H9 (cell line): ENCODE results near the gene KDM3A. TPM values are rescaled to one million over a fixed set of nuclear protein-coding genes. Genes with fewer than 3 reads are reported as not detected.

Experiments used
- DNase-seq: peaks from one replicate; pipeline ENCODE4 v3.0.0-alpha.2; 2017
- H2AFZ ChIP-seq: one replicate; pipeline ENCODE4 v1.6.1; 2013; ENCODE audit warnings: mild to moderate bottlenecking, low read length, control low read depth, moderate library complexity
- H2AK5ac ChIP-seq: 2 replicates; pipeline ENCODE4 v1.6.1; 2013; ENCODE audit warnings: low read length, control low read depth, mixed read lengths; ENCODE audit not compliant: insufficient read length
- H2BK120ac ChIP-seq: one replicate; pipeline ENCODE4 v1.6.1; 2013; ENCODE audit warnings: low read depth, mild to moderate bottlenecking, low read length, control low read depth, inconsistent platforms; ENCODE audit not compliant: poor library complexity, severe bottlenecking
- H2BK12ac ChIP-seq: 2 replicates; pipeline ENCODE4 v1.6.1; 2013; ENCODE audit warnings: low read length, control low read depth, mixed read lengths, low read depth; ENCODE audit not compliant: insufficient read length
- H2BK15ac ChIP-seq: 2 replicates; pipeline ENCODE4 v1.6.1; 2013; ENCODE audit warnings: low read depth, low read length, control low read depth
- H2BK20ac ChIP-seq: one replicate; pipeline ENCODE4 v1.6.1; 2013; ENCODE audit warnings: low read depth, mild to moderate bottlenecking, low read length, control low read depth, inconsistent platforms; ENCODE audit not compliant: poor library complexity, severe bottlenecking
- H2BK5ac ChIP-seq: 2 replicates; pipeline ENCODE4 v1.6.1; 2013; ENCODE audit warnings: low read length, control low read depth, mixed read lengths; ENCODE audit not compliant: insufficient read length
- H3K14ac ChIP-seq: 2 replicates; pipeline ENCODE4 v1.6.1; 2013; ENCODE audit warnings: low read length, control low read depth; ENCODE audit not compliant: insufficient read depth
- H3K18ac ChIP-seq: 2 replicates; pipeline ENCODE4 v1.6.1; 2013; ENCODE audit warnings: low read depth, mild to moderate bottlenecking, mixed read lengths, low read length, control low read depth; ENCODE audit not compliant: insufficient read length
- H3K23ac ChIP-seq: 2 replicates; pipeline ENCODE4 v1.6.1; 2013; ENCODE audit warnings: low read length, control low read depth, mixed read lengths, low read depth; ENCODE audit not compliant: insufficient read length
- H3K23me2 ChIP-seq: 2 replicates; pipeline ENCODE4 v1.6.1; 2013; ENCODE audit warnings: low read depth, mild to moderate bottlenecking, mixed read lengths, low read length, control low read depth; ENCODE audit not compliant: insufficient read length, poor library complexity, severe bottlenecking
- H3K27ac ChIP-seq: 2 replicates; pipeline ENCODE4 v1.5.1; 2013; ENCODE audit warnings: low read length, control low read depth, mixed read lengths, low read depth; ENCODE audit not compliant: insufficient read length
- H3K27me3 ChIP-seq: 2 replicates; pipeline ENCODE4 v1.6.1; 2013; ENCODE audit warnings: low read length, control low read depth, inconsistent platforms; ENCODE audit not compliant: insufficient read depth
- H3K4ac ChIP-seq: 2 replicates; pipeline ENCODE4 v1.6.1; 2013; ENCODE audit warnings: low read depth, mild to moderate bottlenecking, control low read depth, inconsistent platforms, low read length, moderate library complexity
- H3K4me1 ChIP-seq: 2 replicates; pipeline ENCODE4 v1.6.1; 2013; ENCODE audit warnings: low read length, control low read depth, inconsistent platforms; ENCODE audit not compliant: insufficient read depth
- H3K4me2 ChIP-seq: 2 replicates; pipeline ENCODE4 v1.6.1; 2013; ENCODE audit warnings: low read length, control low read depth, mixed read lengths; ENCODE audit not compliant: insufficient read length, insufficient read depth
- H3K56ac ChIP-seq: 2 replicates; pipeline ENCODE4 v1.6.1; 2013; ENCODE audit warnings: low read depth, mild to moderate bottlenecking, mixed read lengths, low read length, control low read depth; ENCODE audit not compliant: insufficient read length
- H3K79me1 ChIP-seq: 2 replicates; pipeline ENCODE4 v1.6.1; 2013; ENCODE audit warnings: low read depth, mild to moderate bottlenecking, moderate library complexity, low read length, control low read depth, inconsistent platforms; ENCODE audit not compliant: insufficient read depth, poor library complexity, severe bottlenecking
- H3K79me2 ChIP-seq: 2 replicates; pipeline ENCODE4 v1.6.1; 2013; ENCODE audit warnings: low read length, control low read depth, inconsistent platforms; ENCODE audit not compliant: insufficient read depth
- H3K9ac ChIP-seq: 2 replicates; pipeline ENCODE4 v1.6.1; 2013; ENCODE audit warnings: low read length, control low read depth, mixed read lengths; ENCODE audit not compliant: insufficient read length; ENCODE audit errors: extremely low read depth
- H3K9me3 ChIP-seq: one replicate; pipeline ENCODE4 v1.6.1; 2013; ENCODE audit warnings: low read depth, low read length, inconsistent platforms; ENCODE audit not compliant: control insufficient read depth
- H3T11ph ChIP-seq: one replicate; pipeline ENCODE4 v1.6.1; 2013; ENCODE audit warnings: mild to moderate bottlenecking, low read length, control low read depth, inconsistent platforms
- H4K20me1 ChIP-seq: one replicate; pipeline ENCODE4 v1.6.1; 2013; ENCODE audit not compliant: control insufficient read depth, insufficient read length, insufficient read depth
- H4K5ac ChIP-seq: 2 replicates; pipeline ENCODE4 v1.6.1; 2013; ENCODE audit warnings: low read depth, mild to moderate bottlenecking, mixed read lengths, low read length, control low read depth; ENCODE audit not compliant: insufficient read length
- H4K8ac ChIP-seq: replicated peaks from 2 replicates; pipeline ENCODE4 v1.6.1; 2013; ENCODE audit warnings: low read length, control low read depth, mixed read lengths, low read depth; ENCODE audit not compliant: insufficient read length
- H4K91ac ChIP-seq: 2 replicates; pipeline ENCODE4 v1.6.1; 2013; ENCODE audit warnings: low read depth, mild to moderate bottlenecking, moderate library complexity, mixed read lengths, low read length, control low read depth; ENCODE audit not compliant: insufficient read length
- H3K27ac Mint-ChIP-seq, 3 experiments: 2 replicates in 2 of 3; 3 replicates in 1 of 3; pipeline ENCODE4 v1.8.0; 2020 to 2021; ENCODE audit warnings: mixed read lengths in 3 of 3, mild to moderate bottlenecking in 1 of 3, moderate library complexity in 1 of 3
- H3K27me3 Mint-ChIP-seq: 2 replicates; pipeline ENCODE4 v1.8.0; 2021; ENCODE audit warnings: low read depth, mild to moderate bottlenecking, moderate library complexity, mixed read lengths
- H3K36me3 Mint-ChIP-seq, 3 experiments: 2 replicates in 2 of 3; 3 replicates in 1 of 3; pipeline ENCODE4 v1.8.0; 2020 to 2021; ENCODE audit warnings: low read depth in 3 of 3, mixed read lengths in 3 of 3; ENCODE audit not compliant: insufficient read depth in 1 of 3
- H3K4me1 Mint-ChIP-seq, 2 experiments: 2 replicates each; pipeline ENCODE4 v1.8.0; 2020; ENCODE audit warnings: mixed read lengths in 2 of 2
- H3K4me3 Mint-ChIP-seq, 2 experiments: 2 replicates in 1 of 2; 3 replicates in 1 of 2; pipeline ENCODE4 v1.8.0; 2020 to 2021; ENCODE audit warnings: mild to moderate bottlenecking in 2 of 2, mixed read lengths in 2 of 2, moderate library complexity in 1 of 2
- H3K9me3 Mint-ChIP-seq, 2 experiments: 2 replicates in 1 of 2; 3 replicates in 1 of 2; pipeline ENCODE4 v1.8.0; 2020; ENCODE audit warnings: mild to moderate bottlenecking in 2 of 2, mixed read lengths in 2 of 2, moderate library complexity in 1 of 2
- CTCF ChIP-seq: fragments of 200-600 bp; sonication (generic); conservative IDR thresholded peaks from 3 replicates; pipeline ENCODE4 v1.8.0; 2021; ENCODE audit warnings: antibody characterized with exemption, mild to moderate bottlenecking
- WGBS: extraction: QIAGEN DNeasy Blood & Tissue Kit; methylation state at CpG from one replicate; pipeline ENCODE4 v1.1.7; 2013; ENCODE audit warnings: missing lambda C conversion rate, low lambda C conversion rate, mixed read lengths; ENCODE audit not compliant: insufficient read length; ENCODE audit errors: extremely low coverage; 5-methylcytosine and 5-hydroxymethylcytosine counted together
- total RNA-seq: library from RNA; stranded (reverse); gene quantifications from 2 replicates; pipeline ENCODE4 v1.2.1, GENCODE V29; 2021

The KDM3A gene
- total RNA-seq, 1 experiment from 2014 or later = 28.1 TPM

- Mint-ChIP-seq H3K36me3 (peaks cover 19 to 45% (median 20%) of the 10 kb centered on the region in 3 experiments), H3K9me3 (peaks cover 4 to 5% of the 10 kb centered on the region in 2 experiments), H3K4me1 (peaks cover 39 to 40% of the 10 kb centered on the region in 2 experiments), H3K4me3 (no peak overlapping the region), H3K27me3 (peaks cover 5% of the 10 kb centered on the region), H3K27ac (no peak overlapping the region)
- Histone ChIP-seq H4K20me1 (peaks cover 2% of the 10 kb centered on the region), H3K23me2 (peaks cover 4% of the 10 kb centered on the region), H3K14ac (no peak overlapping the region), H4K5ac (no peak overlapping the region), H3K27ac (no peak overlapping the region), H2BK120ac (no peak overlapping the region), H3K4ac (no peak overlapping the region), H4K8ac (no peak overlapping the region), H3K79me2 (peaks cover 2% of the 10 kb centered on the region; the same call in 1 of the 2 replicates), H3K9ac (no peak overlapping the region), H2AFZ (no peak overlapping the region), H3K18ac (no peak overlapping the region), H2BK12ac (no peak overlapping the region), H3K79me1 (peaks cover 9% of the 10 kb centered on the region), H3T11ph (no peak overlapping the region), H3K56ac (no peak overlapping the region), H4K91ac (no peak overlapping the region), H3K23ac (no peak overlapping the region), H2BK20ac (no peak overlapping the region), H3K4me2 (no peak overlapping the region), H3K9me3 (no peaks in the 10 kb centered on the region), H2AK5ac (no peak overlapping the region), H3K27me3 (no peaks in the 10 kb centered on the region), H2BK5ac (no peak overlapping the region), H3K4me1 (peaks cover 4% of the 10 kb centered on the region; the same call in 1 of the 2 replicates), H2BK15ac (no peak overlapping the region)
- no peak for DNase-seq
- WGBS = no CpG with 5 or more reads among the region's 4 CpGs
- TF ChIP-seq CTCF = no peak
These were observed 4.3 kb downstream of the KDM3A start for GRCh38 chr2:86445436-86445835.
